Hepatocyte (in vitro differentiated cells): ENCODE results near the gene IL20RB. TPM values are rescaled to one million over a fixed set of nuclear protein-coding genes. Genes with fewer than 3 reads are reported as not detected.

Experiments used
- DNase-seq: peaks from one replicate; pipeline ENCODE4 v3.0.0-alpha.2; 2016; ENCODE audit warnings: low spot score
- H2AFZ ChIP-seq: fragments of 200-600 bp; sonication (generic); 2 replicates; pipeline ENCODE4 v1.6.0; 2016; ENCODE audit warnings: antibody characterized with exemption, mild to moderate bottlenecking
- H3K27ac ChIP-seq: fragments of 200-600 bp; sonication (generic); 2 replicates; pipeline ENCODE4 v1.5.1; 2016; ENCODE audit warnings: mild to moderate bottlenecking
- H3K27me3 ChIP-seq: fragments of 200-600 bp; sonication (generic); 2 replicates; pipeline ENCODE4 v1.6.1; 2016
- H3K36me3 ChIP-seq: fragments of 200-600 bp; sonication (generic); replicated peaks from 2 replicates; pipeline ENCODE4 v1.5.1; 2016; ENCODE audit warnings: low read depth; ENCODE audit not compliant: insufficient read depth
- H3K4me1 ChIP-seq: fragments of 200-600 bp; sonication (generic); 2 replicates; pipeline ENCODE4 v1.5.1; 2016; ENCODE audit warnings: mild to moderate bottlenecking, moderate library complexity; ENCODE audit not compliant: insufficient read depth
- H3K4me2 ChIP-seq: fragments of 200-600 bp; sonication (generic); 2 replicates; pipeline ENCODE4 v1.6.0; 2016
- H3K4me3 ChIP-seq: fragments of 200-600 bp; sonication (generic); 2 replicates; pipeline ENCODE4 v1.5.1; 2016; ENCODE audit warnings: mild to moderate bottlenecking
- H3K79me2 ChIP-seq: fragments of 200-600 bp; sonication (generic); 2 replicates; pipeline ENCODE4 v1.6.0; 2017; ENCODE audit warnings: mild to moderate bottlenecking
- H3K9me2 ChIP-seq: fragments of 200-600 bp; sonication (generic); replicated peaks from 2 replicates; pipeline ENCODE4 v1.6.0; 2017; ENCODE audit warnings: mild to moderate bottlenecking; ENCODE audit not compliant: insufficient read depth
- H3K9me3 ChIP-seq: fragments of 200-600 bp; sonication (generic); 2 replicates; pipeline ENCODE4 v1.5.1; 2016; ENCODE audit warnings: low read depth, mild to moderate bottlenecking
- H4K20me1 ChIP-seq: fragments of 200-600 bp; sonication (generic); 2 replicates; pipeline ENCODE4 v1.6.0; 2016; ENCODE audit warnings: mild to moderate bottlenecking; ENCODE audit not compliant: insufficient read depth, poor library complexity, severe bottlenecking
- EZH2 ChIP-seq: fragments of 200-600 bp; sonication (generic); IDR thresholded peaks from 2 replicates; pipeline ENCODE4 v1.6.1; 2016; ENCODE audit warnings: antibody characterized with exemption, mild to moderate bottlenecking, borderline replicate concordance
- EZH2phosphoT487 ChIP-seq: fragments of 200-600 bp; sonication (generic); IDR thresholded peaks from one replicate; pipeline ENCODE4 v1.6.1; 2018; ENCODE audit warnings: antibody characterized with exemption, mild to moderate bottlenecking, low read depth, moderate library complexity; ENCODE audit not compliant: unreplicated experiment, severe bottlenecking
- WGBS: methylation state at CpG from one replicate; pipeline ENCODE4 v1.1.6; 2016; ENCODE audit warnings: low lambda C conversion rate; ENCODE audit errors: missing lambda C conversion rate; 5-methylcytosine and 5-hydroxymethylcytosine counted together
- polyA plus RNA-seq: library from polyadenylated mRNA; unstranded; fragments of >200 nt; fragmentation: Nextera tagmentation; extraction: Ambion mirVana; gene quantifications from 2 replicates; pipeline ENCODE4 v1.2.1, GENCODE V29; 2016
- total RNA-seq: library from RNA; depleted of rRNA; stranded (reverse); fragments of >200 nt; gene quantifications from 2 replicates; pipeline ENCODE4 v1.2.3, GENCODE V29; 2014
- TF ChIP-seq, protein P1 (sequence below): fragments of 200-600 bp; sonication (generic); IDR thresholded peaks from 2 replicates; pipeline ENCODE4 v1.5.1; 2016; ENCODE audit warnings: antibody characterized with exemption, mild to moderate bottlenecking; ENCODE audit not compliant: poor library complexity

Gene IL20RB
- total and polyA plus RNA-seq, 2 experiments from 2014 or later, result 0.50 to 0.59 TPM

GRCh38 chr3:136992115-136992514, 34.3 kb downstream of the IL20RB start:
- H3K4me2 ChIP-seq, result no peak overlapping the region
- no peak overlapping the region for H3K4me3 ChIP-seq
- no peaks in the 10 kb centered on the region for H3K36me3 ChIP-seq
- H3K27ac ChIP-seq, result no peak overlapping the region
- no peaks in the 10 kb centered on the region for H3K4me1 ChIP-seq
- no peak for DNase-seq
- H3K79me2 ChIP-seq, result no peaks in the 10 kb centered on the region
- 91% methylated on average over 2 of the region's 2 CpGs for WGBS
- no peaks in the 10 kb centered on the region for H3K9me2 ChIP-seq
- TF ChIP-seq, protein P1, sequence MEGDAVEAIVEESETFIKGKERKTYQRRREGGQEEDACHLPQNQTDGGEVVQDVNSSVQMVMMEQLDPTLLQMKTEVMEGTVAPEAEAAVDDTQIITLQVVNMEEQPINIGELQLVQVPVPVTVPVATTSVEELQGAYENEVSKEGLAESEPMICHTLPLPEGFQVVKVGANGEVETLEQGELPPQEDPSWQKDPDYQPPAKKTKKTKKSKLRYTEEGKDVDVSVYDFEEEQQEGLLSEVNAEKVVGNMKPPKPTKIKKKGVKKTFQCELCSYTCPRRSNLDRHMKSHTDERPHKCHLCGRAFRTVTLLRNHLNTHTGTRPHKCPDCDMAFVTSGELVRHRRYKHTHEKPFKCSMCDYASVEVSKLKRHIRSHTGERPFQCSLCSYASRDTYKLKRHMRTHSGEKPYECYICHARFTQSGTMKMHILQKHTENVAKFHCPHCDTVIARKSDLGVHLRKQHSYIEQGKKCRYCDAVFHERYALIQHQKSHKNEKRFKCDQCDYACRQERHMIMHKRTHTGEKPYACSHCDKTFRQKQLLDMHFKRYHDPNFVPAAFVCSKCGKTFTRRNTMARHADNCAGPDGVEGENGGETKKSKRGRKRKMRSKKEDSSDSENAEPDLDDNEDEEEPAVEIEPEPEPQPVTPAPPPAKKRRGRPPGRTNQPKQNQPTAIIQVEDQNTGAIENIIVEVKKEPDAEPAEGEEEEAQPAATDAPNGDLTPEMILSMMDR, result no peak
- TF ChIP-seq EZH2, result no peak
- no peak for TF ChIP-seq EZH2phosphoT487
- no peaks in the 10 kb centered on the region for H3K9me3 ChIP-seq
- H3K27me3 ChIP-seq, result no peaks in the 10 kb centered on the region
- no peaks in the 10 kb centered on the region for H4K20me1 ChIP-seq
- H2AFZ ChIP-seq, result no peak overlapping the region

- no peak overlapping the region for H2AFZ ChIP-seq
- WGBS, result 70% methylated on average over 8 of the region's 8 CpGs
- H3K9me3 ChIP-seq, result no peaks in the 10 kb centered on the region
- H3K79me2 ChIP-seq, result no peaks in the 10 kb centered on the region
- H3K4me1 ChIP-seq, result no peaks in the 10 kb centered on the region
- H3K36me3 ChIP-seq, result no peaks in the 10 kb centered on the region
- no peaks in the 10 kb centered on the region for H3K27me3 ChIP-seq
- no peak overlapping the region for H3K27ac ChIP-seq
- no peak overlapping the region for H3K4me2 ChIP-seq
- no peaks in the 10 kb centered on the region for H4K20me1 ChIP-seq
- H3K9me2 ChIP-seq, result no peaks in the 10 kb centered on the region
- TF ChIP-seq, protein P1, result no peak
- TF ChIP-seq EZH2 (no peak), EZH2phosphoT487 (no peak)
- H3K4me3 ChIP-seq, result no peak overlapping the region
- no peak for DNase-seq
These were observed 37.2 kb downstream of the IL20RB start for GRCh38 chr3:136994772-136995516.

- Histone ChIP-seq H2AFZ (no peak overlapping the region), H3K4me3 (no peak overlapping the region), H3K36me3 (no peaks in the 10 kb centered on the region), H3K27ac (no peak overlapping the region), H3K4me1 (no peaks in the 10 kb centered on the region), H3K9me3 (no peaks in the 10 kb centered on the region), H3K27me3 (no peaks in the 10 kb centered on the region), H3K4me2 (no peak overlapping the region), H3K79me2 (no peaks in the 10 kb centered on the region), H4K20me1 (no peaks in the 10 kb centered on the region), H3K9me2 (no peaks in the 10 kb centered on the region)
- no peak for DNase-seq
- TF ChIP-seq, protein P1, result no peak
- no peak for TF ChIP-seq EZH2phosphoT487
- TF ChIP-seq EZH2, result no peak
- 93% methylated on average over 1 of the region's 1 CpG for WGBS
These were observed 37.9 kb downstream of the IL20RB start for GRCh38 chr3:136995652-136996051.
